DMS 273 treated with DMSO at 0.1 percent for 48 hours (cell line): Measurements from ENCODE around the gene IQGAP3.

Source experiments
- DNase-seq: peaks from one replicate; lab custom pipeline; 2025; lab: John Stamatoyannopoulos, UW

IQGAP3 gene

GRCh38 chr1:156509424-156510034 is 62.8 kb downstream of the IQGAP3 start:
- DNase-seq: no peak

DNA sequence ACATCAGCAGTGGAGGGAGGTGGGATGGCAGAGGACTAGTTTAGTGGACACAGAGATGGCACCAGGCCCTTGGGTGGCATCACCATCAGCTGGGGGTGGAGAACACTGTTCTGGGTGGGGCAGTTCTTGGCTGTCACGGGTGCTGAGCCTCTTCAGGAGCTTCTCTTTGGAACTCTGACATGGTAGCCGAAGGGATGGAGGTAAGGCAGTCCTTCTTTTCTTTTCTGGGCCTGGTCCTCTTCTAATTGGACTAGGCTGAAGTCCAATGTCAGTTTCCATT is 63.5 kb downstream of the IQGAP3 start:
- no peak for DNase-seq

DNA sequence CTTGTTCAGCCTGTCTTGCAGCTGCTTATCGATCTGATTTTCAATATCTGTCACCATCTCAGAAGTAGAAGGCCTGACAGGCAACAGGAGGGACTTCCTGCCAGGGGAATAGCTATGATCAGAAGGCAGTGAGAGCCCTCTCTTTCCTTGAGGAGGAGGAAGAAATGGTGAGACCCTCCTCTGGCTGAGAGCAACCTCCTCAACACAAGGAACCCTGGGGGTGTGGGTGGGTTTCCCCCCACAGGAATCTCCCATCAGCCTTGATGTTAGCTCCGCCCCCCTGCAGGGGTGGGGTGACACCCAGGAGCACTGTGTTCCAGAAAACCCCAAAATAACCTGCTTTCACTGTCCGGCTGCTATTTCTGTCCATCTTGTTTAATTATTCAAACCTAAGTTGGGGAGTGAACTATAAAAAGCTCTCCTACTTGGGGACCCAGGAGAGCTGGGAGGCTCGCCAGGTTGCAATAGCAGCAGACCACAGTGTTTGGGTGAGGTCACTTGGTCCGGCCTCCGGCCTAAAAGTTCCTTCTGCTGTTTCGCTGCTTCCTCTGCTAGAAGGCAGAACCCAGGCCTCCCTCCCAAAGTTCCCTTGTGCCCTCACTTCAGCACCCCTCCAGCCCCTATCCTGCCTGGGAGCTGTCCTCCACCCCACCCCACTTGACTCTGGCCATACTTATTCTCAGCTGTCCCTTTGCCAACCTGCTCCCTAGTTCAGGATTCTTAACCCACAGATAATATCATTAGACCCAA is 64.0 kb downstream of the IQGAP3 start:
- DNase-seq: no peak

GRCh38 chr1:156506450-156506849 is 65.9 kb downstream of the IQGAP3 start:
- no peak for DNase-seq

- no peak for DNase-seq
Measured at GRCh38 chr1:156505679-156506298, 66.6 kb downstream of the IQGAP3 start.

- peak; percentile 94 for DNase-seq
Measured at GRCh38 chr1:156504821-156505678, 67.3 kb downstream of the IQGAP3 start.

GRCh38 chr1:156504438-156504813 is 67.9 kb downstream of the IQGAP3 start:
- no peak for DNase-seq

GRCh38 chr1:156503698-156504437 is 68.5 kb downstream of the IQGAP3 start:
- DNase-seq: no peak

DNA sequence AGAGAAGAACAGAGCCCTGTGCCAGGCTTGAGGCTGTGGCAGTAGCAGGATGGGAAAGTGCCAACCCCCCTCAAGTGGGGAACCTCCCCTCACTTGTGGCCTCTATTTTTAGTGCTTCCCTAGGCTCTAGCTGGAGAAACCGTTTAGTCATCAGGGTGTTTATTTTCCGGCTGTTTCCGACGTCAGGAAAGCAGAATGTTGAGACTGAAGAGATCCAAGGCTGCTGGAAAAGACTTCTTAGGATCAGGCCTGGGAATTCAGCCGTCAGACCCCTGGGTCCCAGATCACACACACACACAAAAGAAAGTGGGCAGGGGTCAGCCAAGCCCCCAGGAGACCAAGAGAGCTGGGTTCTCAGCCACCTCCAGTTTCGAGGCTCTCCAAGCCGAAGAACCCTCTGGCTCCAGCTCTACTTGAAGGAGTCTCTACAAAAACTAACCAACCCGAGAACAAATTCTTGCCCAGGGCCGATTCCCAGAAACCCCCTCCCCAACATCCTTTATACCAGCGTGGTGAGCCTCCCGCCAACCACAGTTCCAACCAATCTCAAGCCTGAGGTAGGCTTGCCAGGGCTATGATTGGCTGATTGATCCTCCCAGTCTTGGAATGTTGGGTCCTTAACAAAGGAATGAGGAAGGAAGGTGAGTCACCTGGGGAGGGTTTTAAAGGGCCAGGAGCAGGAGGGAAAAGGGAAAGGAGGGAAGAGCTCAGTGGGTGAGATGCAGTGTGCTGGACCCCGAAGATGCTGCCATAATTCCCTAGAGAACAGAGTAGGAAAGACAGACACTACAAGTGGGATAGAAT is 69.3 kb downstream of the IQGAP3 start:
- DNase-seq: no peak

DNA sequence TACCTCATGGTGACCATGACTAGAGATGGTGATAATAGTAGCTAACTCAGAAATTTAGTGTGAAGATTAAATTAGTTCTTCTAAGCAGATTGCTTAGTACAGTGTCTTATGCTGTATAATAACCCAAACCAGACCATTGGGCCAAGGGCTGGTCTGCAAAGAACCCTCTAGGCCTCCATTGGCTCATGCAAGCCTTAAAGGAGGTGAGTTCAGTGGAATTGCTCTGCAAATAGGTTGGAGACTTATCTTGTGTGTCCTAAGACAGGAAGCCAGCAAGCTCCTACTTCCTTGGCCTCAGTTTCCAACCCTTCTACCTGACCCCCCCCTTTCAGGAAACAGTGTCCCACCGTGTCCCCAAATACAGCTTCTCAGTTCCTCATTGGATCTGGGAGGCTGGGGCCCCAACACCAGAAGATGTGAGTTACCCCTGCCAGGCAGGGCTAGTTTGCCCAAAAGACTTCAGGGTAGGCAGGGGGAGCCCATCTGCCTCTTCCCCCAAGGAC is 69.9 kb downstream of the IQGAP3 start:
- DNase-seq: no peak

- DNase-seq: peak; percentile 89
Measured at GRCh38 chr1:156500793-156501506, 71.4 kb downstream of the IQGAP3 start.

DNA sequence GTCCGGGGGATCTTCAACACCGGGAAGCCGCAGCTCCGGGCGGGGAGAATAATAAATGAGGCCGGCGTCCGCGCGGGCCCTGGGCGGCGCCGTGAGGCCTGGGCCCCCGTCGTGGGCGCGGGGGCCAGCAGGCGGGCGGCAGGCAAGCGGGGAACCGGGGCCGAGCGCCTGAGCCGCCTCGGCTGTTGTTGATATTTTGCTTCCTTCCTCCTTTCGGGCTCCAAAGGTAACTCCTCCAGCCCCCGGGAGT is 71.9 kb downstream of the IQGAP3 start, which contains the start of gene MEF2D:
MEF2D (minus strand) TSS at position 233 of the 250 bp plus-strand sequence. CDS start 17,483 bp downstream, outside the sequence.
- no peak for DNase-seq

GRCh38 chr1:156499842-156500542 is 72.4 kb downstream of the IQGAP3 start:
- DNase-seq: peak; percentile 17

DNA sequence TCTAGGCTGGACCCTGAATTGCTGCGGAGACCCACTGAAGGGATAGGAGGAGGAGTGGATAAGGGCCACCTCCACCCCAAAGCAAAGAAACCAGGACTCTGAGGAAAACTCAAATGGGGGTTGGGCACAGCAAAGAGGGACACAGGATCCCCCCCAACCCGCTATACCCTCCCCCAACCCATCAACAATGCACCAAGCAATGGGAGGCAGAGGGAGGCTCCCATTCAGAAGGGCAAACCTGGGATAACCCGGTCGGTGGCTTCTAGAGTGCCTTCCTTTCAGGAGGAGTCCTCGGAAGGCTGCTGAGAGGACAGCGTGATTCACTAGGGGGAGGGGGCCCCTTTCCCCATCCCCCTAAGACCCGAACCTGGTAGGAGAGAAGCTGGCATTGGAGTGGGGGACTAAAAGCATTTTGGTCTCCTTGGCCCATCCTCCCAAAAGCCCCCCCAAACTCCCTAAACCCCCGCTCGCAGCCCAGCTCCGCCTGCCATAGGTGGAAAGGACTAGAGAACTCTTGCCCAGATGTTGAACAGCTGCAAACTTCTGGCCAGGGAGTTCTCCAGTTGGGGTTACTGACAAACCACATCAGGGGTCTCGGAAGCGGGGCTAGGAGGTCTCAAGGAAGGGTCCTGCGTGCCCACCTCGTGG is 73.0 kb downstream of the IQGAP3 start:
- DNase-seq: no peak

DNA sequence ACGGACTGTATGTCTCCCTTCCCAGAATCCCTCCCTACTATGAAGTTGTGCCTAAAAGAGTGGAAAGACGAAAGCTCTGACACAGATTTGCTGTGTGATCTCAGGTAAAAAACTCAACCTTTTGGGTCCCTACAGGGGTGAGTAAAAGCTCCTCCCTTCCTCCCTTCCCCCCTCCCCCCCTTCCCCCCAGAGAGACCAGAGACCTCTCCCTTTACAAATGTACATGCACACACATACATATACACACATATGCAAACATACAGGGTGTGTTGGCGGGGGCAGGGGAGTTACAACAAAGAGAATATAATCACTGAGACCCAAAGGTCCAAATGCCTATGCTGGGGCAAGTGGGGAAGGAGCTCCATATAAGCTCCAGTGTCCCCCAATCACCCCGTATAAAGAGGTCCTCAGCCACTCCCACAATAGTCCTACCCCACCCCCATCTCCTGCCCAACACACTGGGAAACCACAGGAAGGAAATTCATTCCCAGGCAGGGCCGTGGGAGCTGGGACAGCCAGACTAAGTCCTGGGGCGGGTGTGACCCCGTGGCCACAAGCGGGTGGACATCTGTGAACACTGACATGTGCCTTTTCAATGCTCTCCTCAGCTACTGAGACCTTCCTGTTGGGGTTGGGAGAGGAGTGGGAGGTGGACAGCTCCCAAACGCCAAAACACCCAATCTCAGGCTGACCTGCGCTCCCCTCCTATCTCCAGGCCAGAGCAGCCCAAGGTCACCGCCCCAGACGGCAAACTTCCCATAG is 73.8 kb downstream of the IQGAP3 start:
- DNase-seq: no peak

- DNase-seq: no peak
Measured at GRCh38 chr1:156497743-156498431, 74.5 kb downstream of the IQGAP3 start.

DNA sequence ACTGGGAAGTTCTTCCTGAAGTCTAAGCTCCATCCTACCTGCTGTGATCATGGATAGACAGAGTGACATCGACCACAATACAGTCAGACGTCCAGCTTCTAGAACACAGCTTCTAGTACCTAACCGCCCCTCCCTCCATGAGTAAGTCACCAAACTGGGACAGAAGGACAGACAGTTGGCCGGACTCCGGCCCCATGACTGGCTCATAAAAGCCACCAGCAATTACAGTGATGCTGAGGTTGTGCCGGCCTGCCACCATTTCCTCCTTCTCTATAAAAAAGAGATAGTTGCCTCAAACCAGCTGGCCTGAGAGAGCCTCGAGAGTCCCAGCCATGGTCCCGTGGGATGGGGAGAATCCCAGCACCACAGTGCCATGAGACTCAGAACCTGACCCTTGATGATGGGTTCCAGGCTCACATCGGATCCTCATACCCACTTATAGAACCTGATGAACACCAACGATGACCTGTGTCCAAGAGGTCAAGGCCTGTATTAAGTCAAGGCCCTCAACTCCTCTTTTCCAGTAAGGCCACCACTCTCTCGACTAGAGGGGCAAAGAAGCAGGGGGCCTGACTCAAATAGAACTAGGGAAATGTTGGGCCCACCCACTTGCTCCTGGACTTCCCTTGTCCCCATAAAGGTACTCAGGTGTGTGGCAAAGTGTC is 75.2 kb downstream of the IQGAP3 start:
- no peak for DNase-seq
